GM12892 (cell line): ENCODE measurements around the gene CAMK2D.

ENCODE experiments used
- POLR2A ChIP-seq: IDR thresholded peaks from 2 replicates; pipeline ENCODE4 v1.6.1; 2011; ENCODE audit warnings: low read depth, low read length, control low read depth
- POLR2AphosphoS5 ChIP-seq: IDR thresholded peaks from 2 replicates; pipeline ENCODE4 v1.6.1; 2011; ENCODE audit warnings: low read depth, low read length, control low read depth

- no peak for TF ChIP-seq POLR2A
- no peak for TF ChIP-seq POLR2AphosphoS5
Observed at GRCh38 chr4:113561758-113562157, 199.8 kb downstream of the CAMK2D start.
